ENCODE results near the gene EDIL3. TPM values are rescaled to one million over a fixed set of nuclear protein-coding genes. Genes with fewer than 3 reads are reported as not detected.

EDIL3 gene
- total and polyA plus RNA-seq, 2 of the 8 experiments (the other 6 are each of a cell fraction or from before 2014, with no cell fraction given), result 14.7 to 47.2 TPM

GRCh38 chr5:84168841-84169240 is 215.8 kb downstream of the EDIL3 start:
- Histone ChIP-seq H3K4ac (replicated peaks; ENCODE audit: insufficient read length, low read depth, low read length) (no peak overlapping the region), H3K27ac (ENCODE audit: low read depth, low read length) (no peak overlapping the region), H3K9me3 (ENCODE audit: insufficient read depth in 2 of 2, low read depth in 1 of 2, low read length in 1 of 2) (no peaks in the 10 kb centered on the region), H3K4me3 (ENCODE audit: extremely low read depth in 1 of 4, insufficient read depth in 2 of 4, low read depth in 3 of 4, low read length in 4 of 4) (no peak overlapping the region), H3K14ac (ENCODE audit: insufficient read length) (no peak overlapping the region), H4K91ac (replicated peaks; ENCODE audit: insufficient read length, low read length) (no peak overlapping the region), H3K23ac (ENCODE audit: insufficient read length) (peak overlapping the region; percentile 70), H2AFZ (ENCODE audit: low read length) (no peak overlapping the region), H3K27me3 (replicated peaks in 1 of 4; ENCODE audit: control insufficient read depth in 3 of 4, extremely low read depth in 1 of 4, insufficient read depth in 3 of 4, low read length in 3 of 4) (no peaks in the 10 kb centered on the region), H2AK5ac (ENCODE audit: low read depth, low read length) (no peak overlapping the region), H3K79me1 (ENCODE audit: low read depth, low read length) (no peaks in the 10 kb centered on the region), H2BK20ac (ENCODE audit: low read length) (no peak overlapping the region), H3K4me2 (ENCODE audit: insufficient read depth in 1 of 2, low read depth in 2 of 2, low read length in 2 of 2) (no peak overlapping the region), H2BK5ac (ENCODE audit: low read depth, low read length) (no peak overlapping the region), H3K23me2 (ENCODE audit: low read depth, low read length) (no peaks in the 10 kb centered on the region), H3K79me2 (ENCODE audit: control insufficient read depth in 1 of 2, insufficient read depth in 2 of 2, low read length in 2 of 2) (no peaks in the 10 kb centered on the region), H3K36me3 (ENCODE audit: control insufficient read depth in 2 of 4, insufficient read depth in 4 of 4, low read length in 3 of 4) (no peaks in the 10 kb centered on the region; a peak in 1 of 8 replicates), H2BK120ac (replicated peaks; ENCODE audit: low read depth, low read length) (no peak overlapping the region), H3K56ac (replicated peaks; ENCODE audit: insufficient read length, low read depth, low read length) (no peak overlapping the region), H4K20me1 (replicated peaks in 1 of 2; ENCODE audit: control insufficient read depth in 1 of 2, insufficient read depth in 2 of 2, low read length in 2 of 2) (no peaks in the 10 kb centered on the region), H3K4me1 (replicated peaks in 1 of 4; ENCODE audit: control insufficient read depth in 3 of 4, insufficient read depth in 4 of 4, low read length in 3 of 4) (no peaks in the 10 kb centered on the region), H4K8ac (ENCODE audit: extremely low read depth, insufficient read depth, low read length) (no peak overlapping the region), H3K9ac (replicated peaks in 1 of 4; ENCODE audit: extremely low read depth in 1 of 4, low read depth in 3 of 4, low read length in 3 of 4) (no peak overlapping the region), H4K5ac (ENCODE audit: insufficient read length, low read depth, low read length) (no peak overlapping the region), H3K18ac (ENCODE audit: extremely low read depth, low read length) (no peak overlapping the region), H2BK15ac (ENCODE audit: low read length) (no peak overlapping the region), H2BK12ac (ENCODE audit: low read depth, low read length) (no peak overlapping the region)
- ChIA-PET CTCF (ENCODE audit: partially characterized antibody) (no interaction called here), POLR2A (ENCODE audit: partially characterized antibody) (no interaction called here)
- no peak for FAIRE-seq
- TF ChIP-seq KDM5A (IDR thresholded peaks at IDR 0.05; ENCODE audit: low read length) (no peak), SIRT6 (IDR thresholded peaks at IDR 0.05; ENCODE audit: low read length) (no peak), TBP (IDR thresholded peaks at IDR 0.05; ENCODE audit: low read depth, low read length) (no peak), TAF1 (IDR thresholded peaks at IDR 0.05; ENCODE audit: low read depth, low read length) (no peak), SP2 (IDR thresholded peaks at IDR 0.05; ENCODE audit: low read length) (no peak), JUND (IDR thresholded peaks at IDR 0.05; ENCODE audit: low read length) (no peak), HDAC2 (IDR thresholded peaks at IDR 0.05; ENCODE audit: borderline replicate concordance in 1 of 2, low read depth in 2 of 2, low read length in 2 of 2) (no peak), SIN3A (conservative IDR thresholded peaks at IDR 0.05 in 1 of 2, IDR thresholded peaks at IDR 0.05 in 1 of 2; ENCODE audit: low read depth in 1 of 2, low read length in 2 of 2) (no peak), SIX5 (IDR thresholded peaks at IDR 0.05; ENCODE audit: low read depth, low read length) (no peak), KDM1A (IDR thresholded peaks at IDR 0.05; ENCODE audit: borderline replicate concordance, low read length) (no peak), NRF1 (IDR thresholded peaks at IDR 0.05; ENCODE audit: low read depth, low read length) (no peak), SP4 (IDR thresholded peaks at IDR 0.05; ENCODE audit: low read length) (no peak), KDM4A (IDR thresholded peaks at IDR 0.05; ENCODE audit: low read depth, low read length, severe bottlenecking) (no peak)
- TF ChIP-seq, protein P1, sequence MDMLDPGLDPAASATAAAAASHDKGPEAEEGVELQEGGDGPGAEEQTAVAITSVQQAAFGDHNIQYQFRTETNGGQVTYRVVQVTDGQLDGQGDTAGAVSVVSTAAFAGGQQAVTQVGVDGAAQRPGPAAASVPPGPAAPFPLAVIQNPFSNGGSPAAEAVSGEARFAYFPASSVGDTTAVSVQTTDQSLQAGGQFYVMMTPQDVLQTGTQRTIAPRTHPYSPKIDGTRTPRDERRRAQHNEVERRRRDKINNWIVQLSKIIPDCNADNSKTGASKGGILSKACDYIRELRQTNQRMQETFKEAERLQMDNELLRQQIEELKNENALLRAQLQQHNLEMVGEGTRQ (IDR thresholded peaks at IDR 0.05; ENCODE audit: low read length), result no peak
- WGBS, 2 experiments (ENCODE audit: extremely low coverage in 1 of 2, insufficient coverage in 1 of 2, insufficient read length in 1 of 2, insufficient replicate concordance in 2 of 2, low coverage in 1 of 2, low lambda C conversion rate in 2 of 2, missing lambda C conversion rate in 1 of 2), result 87% methylated on average over 2 of the region's 2 CpGs; no CpG with 5 or more reads in 1 of the 2 experiments
- no peak for DNase-seq (ENCODE audit: low read depth in 1 of 2, low spot score in 2 of 2)

All from H1 (cell line).